ENCODE measurements around the gene TEFM.

TEFM gene

GRCh38 chr17:30922235-30923030 is 16.4 kb upstream of the TEFM start:
- TF ChIP-seq, protein P1, sequence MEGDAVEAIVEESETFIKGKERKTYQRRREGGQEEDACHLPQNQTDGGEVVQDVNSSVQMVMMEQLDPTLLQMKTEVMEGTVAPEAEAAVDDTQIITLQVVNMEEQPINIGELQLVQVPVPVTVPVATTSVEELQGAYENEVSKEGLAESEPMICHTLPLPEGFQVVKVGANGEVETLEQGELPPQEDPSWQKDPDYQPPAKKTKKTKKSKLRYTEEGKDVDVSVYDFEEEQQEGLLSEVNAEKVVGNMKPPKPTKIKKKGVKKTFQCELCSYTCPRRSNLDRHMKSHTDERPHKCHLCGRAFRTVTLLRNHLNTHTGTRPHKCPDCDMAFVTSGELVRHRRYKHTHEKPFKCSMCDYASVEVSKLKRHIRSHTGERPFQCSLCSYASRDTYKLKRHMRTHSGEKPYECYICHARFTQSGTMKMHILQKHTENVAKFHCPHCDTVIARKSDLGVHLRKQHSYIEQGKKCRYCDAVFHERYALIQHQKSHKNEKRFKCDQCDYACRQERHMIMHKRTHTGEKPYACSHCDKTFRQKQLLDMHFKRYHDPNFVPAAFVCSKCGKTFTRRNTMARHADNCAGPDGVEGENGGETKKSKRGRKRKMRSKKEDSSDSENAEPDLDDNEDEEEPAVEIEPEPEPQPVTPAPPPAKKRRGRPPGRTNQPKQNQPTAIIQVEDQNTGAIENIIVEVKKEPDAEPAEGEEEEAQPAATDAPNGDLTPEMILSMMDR (IDR thresholded peaks at IDR 0.05; ENCODE audit: low read depth, low read length), result no peak
- H3K4me3 ChIP-seq (ENCODE audit: low read depth, low read length), result peak overlapping the region; percentile 33
- H3K9me3 ChIP-seq (ENCODE audit: severe bottlenecking), result no peaks in the 10 kb centered on the region
- DNase-seq, result peak; percentile 15
- H3K36me3 ChIP-seq, result no peaks in the 10 kb centered on the region
- no peak overlapping the region for H3K27ac ChIP-seq
- H3K27me3 ChIP-seq (ENCODE audit: insufficient read depth, low read depth, severe bottlenecking), result peaks cover 12% of the 10 kb centered on the region

GRCh38 chr17:30921544-30922196 is 15.6 kb upstream of the TEFM start, which contains the start of gene ADAP2:
Gene ADAP2 (plus strand): TSS chr17:30921945. CDS start chr17:30922015, 70 bp downstream.
- H3K9me3 ChIP-seq (ENCODE audit: severe bottlenecking), result no peaks in the 10 kb centered on the region
- TF ChIP-seq, protein P1 (IDR thresholded peaks at IDR 0.05; ENCODE audit: low read depth, low read length), result no peak
- no peak within 1 kb of the TSS for H3K27ac ChIP-seq
- peak; percentile 57 for DNase-seq
- H3K27me3 ChIP-seq (ENCODE audit: insufficient read depth, low read depth, severe bottlenecking), result peaks cover 12% of the 10 kb centered on the region
- H3K4me3 ChIP-seq (ENCODE audit: low read depth, low read length), result peak within 1 kb of the TSS; percentile 33
- H3K36me3 ChIP-seq, result no peaks in the 10 kb centered on the region

DNA sequence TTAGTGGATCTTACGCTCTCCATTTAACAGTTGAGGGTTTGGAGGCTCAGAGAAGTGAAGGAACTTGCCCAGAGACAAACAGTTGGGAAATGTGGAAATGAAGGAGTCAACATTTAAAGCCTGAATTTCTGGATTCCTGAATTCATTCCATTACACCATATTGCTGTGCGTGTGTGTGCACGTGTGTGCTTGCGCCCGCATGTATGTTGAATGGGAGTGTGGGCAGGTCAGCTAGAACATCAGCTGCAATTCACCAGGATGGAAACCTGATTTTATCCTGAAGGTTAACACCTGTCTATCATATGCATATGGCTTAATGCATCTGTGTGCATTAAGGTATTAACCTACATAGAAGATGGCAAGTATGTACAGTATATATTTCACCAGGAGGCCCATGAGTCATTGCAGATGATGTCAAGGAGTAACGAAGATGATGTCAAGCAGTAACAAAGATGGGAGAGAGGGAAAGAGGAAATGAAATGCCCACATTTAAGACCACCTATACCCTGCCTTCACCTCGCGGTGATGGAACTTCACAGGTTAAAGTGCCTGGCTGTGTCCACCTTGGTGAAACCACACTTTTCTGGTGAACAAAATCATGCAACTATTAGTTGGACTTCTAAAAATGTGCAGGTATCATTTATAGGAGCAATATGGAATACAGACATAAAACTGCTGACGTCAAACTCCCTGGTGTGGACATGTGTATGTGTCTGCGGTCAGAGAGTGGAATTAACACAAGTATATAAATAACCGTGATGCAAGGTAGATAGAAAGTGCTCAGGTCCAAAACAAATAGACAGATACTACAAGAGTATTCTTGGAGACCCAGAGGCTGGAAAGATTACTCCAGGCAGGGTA is 14.9 kb upstream of the TEFM start:
- DNase-seq, result no peak
- peak overlapping the region; percentile 33; the same call in 1 of the 2 replicates for H3K4me3 ChIP-seq (ENCODE audit: low read depth, low read length)
- no peaks in the 10 kb centered on the region for H3K36me3 ChIP-seq
- H3K9me3 ChIP-seq (ENCODE audit: severe bottlenecking), result no peaks in the 10 kb centered on the region
- peaks cover 12% of the 10 kb centered on the region for H3K27me3 ChIP-seq (ENCODE audit: insufficient read depth, low read depth, severe bottlenecking)
- TF ChIP-seq, protein P1 (IDR thresholded peaks at IDR 0.05; ENCODE audit: low read depth, low read length), result no peak
- H3K27ac ChIP-seq, result no peak overlapping the region

GRCh38 chr17:30920282-30920681 is 14.2 kb upstream of the TEFM start:
- no peak overlapping the region for H3K4me3 ChIP-seq (ENCODE audit: low read depth, low read length)
- H3K36me3 ChIP-seq, result no peaks in the 10 kb centered on the region
- DNase-seq, result no peak
- peaks cover 12% of the 10 kb centered on the region for H3K27me3 ChIP-seq (ENCODE audit: insufficient read depth, low read depth, severe bottlenecking)
- no peaks in the 10 kb centered on the region for H3K9me3 ChIP-seq (ENCODE audit: severe bottlenecking)
- H3K27ac ChIP-seq, result no peak overlapping the region
- TF ChIP-seq, protein P1 (IDR thresholded peaks at IDR 0.05; ENCODE audit: low read depth, low read length), result 0 out of 2 replicates have a peak, but pooled peaks have one; percentile 21

- Histone ChIP-seq H3K9me3 (ENCODE audit: severe bottlenecking) (no peaks in the 10 kb centered on the region), H3K4me3 (ENCODE audit: low read depth, low read length) (no peak overlapping the region), H3K27ac (no peak overlapping the region), H3K36me3 (no peaks in the 10 kb centered on the region), H3K27me3 (ENCODE audit: insufficient read depth, low read depth, severe bottlenecking) (peaks cover 3% of the 10 kb centered on the region)
- no peak for DNase-seq
- TF ChIP-seq, protein P1 (IDR thresholded peaks at IDR 0.05; ENCODE audit: low read depth, low read length), result no peak
Observed at GRCh38 chr17:30917050-30917449, 11.0 kb upstream of the TEFM start.

All from WERI-Rb-1 (cell line).